GM12878 (cell line): Measurements from ENCODE around the gene LIMS2. TPM values are rescaled to one million over a fixed set of nuclear protein-coding genes. Genes with fewer than 3 reads are reported as not detected.

Experiments used
- polyA plus RNA-seq, 11 experiments: library from polyadenylated mRNA; depleted of rRNA in 4 of 11; unstranded in 6 of 11; stranded (reverse) in 5 of 11; fragments of >200 nt; fragmentation: Nextera tagmentation in 4 of 11; fragmentation: Illumina TruSeq in 1 of 11; extraction: Ambion mirVana in 4 of 11; extraction: Trizol in 1 of 11; gene quantifications; 1 replicate in 1 of 11; 2 replicates in 10 of 11; pipeline versions ENCODE4 v1.2.1 to v1.2.3, GENCODE V29; 2011 to 2016; ENCODE audit warnings: inconsistent platforms in 2 of 11, missing spikeins in 2 of 11, low read depth in 1 of 11
- total RNA-seq, 4 experiments: library from RNA; depleted of rRNA in 3 of 4; stranded (reverse); fragments of >200 nt in 3 of 4; fragmentation: Illumina TruSeq in 1 of 4; extraction: Trizol in 1 of 4; gene quantifications; 2 replicates each; pipeline versions ENCODE4 v1.2.1 to v1.2.3, GENCODE V29; 2013 to 2021

The LIMS2 gene
- total and polyA plus RNA-seq, 10 of the 15 experiments (the other 5 are each of a cell fraction or from before 2014, with no cell fraction given): 0.06 to 0.81 (median 0.16) TPM; not detected in 2

Other genes with a start within 250 kb of the LIMS2 start
- 41.0 and 47.9 TPM in 2 replicates for gene IWS1, start 149.0 kb downstream of the LIMS2 start, total RNA-seq (2014; rRNA removed)
- gene IWS1, start 149.0 kb downstream of the LIMS2 start, total RNA-seq (2014; rRNA removed; fragmentation: Illumina TruSeq; extraction: Trizol): 66.4 and 68.9 TPM in 2 replicates
- 43.8 and 45.9 TPM in 2 replicates for gene IWS1, start 149.0 kb downstream of the LIMS2 start, total RNA-seq (2021)
- 48.6 and 68.4 TPM in 2 replicates for gene IWS1, start 149.0 kb downstream of the LIMS2 start, polyA plus RNA-seq (2011; rRNA removed)
- 62.8 and 80.0 TPM in 2 replicates for gene IWS1, start 149.0 kb downstream of the LIMS2 start, polyA plus RNA-seq (2014; fragmentation: Illumina TruSeq; extraction: Trizol)
- gene IWS1, start 149.0 kb downstream of the LIMS2 start, polyA plus RNA-seq (2014; fragmentation: Nextera tagmentation; extraction: Ambion mirVana): 10 to 100 TPM; 21.9 to 34.2 TPM
- 36.7 and 37.9 TPM in 2 replicates for gene IWS1, start 149.0 kb downstream of the LIMS2 start, polyA plus RNA-seq (2014; rRNA removed)
- 10 to 100 TPM; 45.6 to 53.7 TPM for gene IWS1, start 149.0 kb downstream of the LIMS2 start, polyA plus RNA-seq (2016; fragmentation: Nextera tagmentation; extraction: Ambion mirVana)
- gene MYO7B, start 139.8 kb downstream of the LIMS2 start, total RNA-seq (2014; rRNA removed): 1.6 and 2.9 TPM in 2 replicates
- gene MYO7B, start 139.8 kb downstream of the LIMS2 start, total RNA-seq (2014; rRNA removed; fragmentation: Illumina TruSeq; extraction: Trizol): 1.6 and 2.2 TPM in 2 replicates
- gene MYO7B, start 139.8 kb downstream of the LIMS2 start, total RNA-seq (2021): 2.2 and 4.8 TPM in 2 replicates
- 0.09 and 0.23 TPM in 2 replicates for gene MYO7B, start 139.8 kb downstream of the LIMS2 start, polyA plus RNA-seq (2011; rRNA removed)
- 0.51 and 1.4 TPM in 2 replicates for gene MYO7B, start 139.8 kb downstream of the LIMS2 start, polyA plus RNA-seq (2014; fragmentation: Illumina TruSeq; extraction: Trizol)
- under 1 TPM; 0.08 to 0.18 TPM for gene MYO7B, start 139.8 kb downstream of the LIMS2 start, polyA plus RNA-seq (2014; fragmentation: Nextera tagmentation; extraction: Ambion mirVana)
- gene MYO7B, start 139.8 kb downstream of the LIMS2 start, polyA plus RNA-seq (2014; rRNA removed): 1.9 and 2.3 TPM in 2 replicates
- gene MYO7B, start 139.8 kb downstream of the LIMS2 start, polyA plus RNA-seq (2016; fragmentation: Nextera tagmentation; extraction: Ambion mirVana): under 1 TPM; 0.67 to 0.92 TPM
- gene GPR17, start 29.4 kb downstream of the LIMS2 start, total RNA-seq (2014; rRNA removed): not detected in 2 replicates
- gene GPR17, start 29.4 kb downstream of the LIMS2 start, total RNA-seq (2014; rRNA removed; fragmentation: Illumina TruSeq; extraction: Trizol): not detected in 2 replicates
- not detected in 2 replicates for gene GPR17, start 29.4 kb downstream of the LIMS2 start, total RNA-seq (2021)
- gene GPR17, start 29.4 kb downstream of the LIMS2 start, polyA plus RNA-seq (2011; rRNA removed): not detected in 2 replicates
- not detected in 2 replicates for gene GPR17, start 29.4 kb downstream of the LIMS2 start, polyA plus RNA-seq (2014; fragmentation: Illumina TruSeq; extraction: Trizol)
- not detected for gene GPR17, start 29.4 kb downstream of the LIMS2 start, polyA plus RNA-seq (2014; fragmentation: Nextera tagmentation; extraction: Ambion mirVana)
- gene GPR17, start 29.4 kb downstream of the LIMS2 start, polyA plus RNA-seq (2014; rRNA removed): not detected in 2 replicates
- gene GPR17, start 29.4 kb downstream of the LIMS2 start, polyA plus RNA-seq (2016; fragmentation: Nextera tagmentation; extraction: Ambion mirVana): not detected
- gene SFT2D3, start 26.0 kb upstream of the LIMS2 start, total RNA-seq (2014; rRNA removed): 8.4 and 9.3 TPM in 2 replicates
- 5.4 and 5.5 TPM in 2 replicates for gene SFT2D3, start 26.0 kb upstream of the LIMS2 start, total RNA-seq (2014; rRNA removed; fragmentation: Illumina TruSeq; extraction: Trizol)
- gene SFT2D3, start 26.0 kb upstream of the LIMS2 start, total RNA-seq (2021): 6.2 and 6.5 TPM in 2 replicates
- gene SFT2D3, start 26.0 kb upstream of the LIMS2 start, polyA plus RNA-seq (2011; rRNA removed): 4.2 and 5.9 TPM in 2 replicates
- 6.6 and 7.4 TPM in 2 replicates for gene SFT2D3, start 26.0 kb upstream of the LIMS2 start, polyA plus RNA-seq (2014; fragmentation: Illumina TruSeq; extraction: Trizol)
- gene SFT2D3, start 26.0 kb upstream of the LIMS2 start, polyA plus RNA-seq (2014; fragmentation: Nextera tagmentation; extraction: Ambion mirVana): not detected
- 6.6 and 6.8 TPM in 2 replicates for gene SFT2D3, start 26.0 kb upstream of the LIMS2 start, polyA plus RNA-seq (2014; rRNA removed)
- gene SFT2D3, start 26.0 kb upstream of the LIMS2 start, polyA plus RNA-seq (2016; fragmentation: Nextera tagmentation; extraction: Ambion mirVana): not detected
- 34.0 and 36.8 TPM in 2 replicates for gene WDR33, start 135.6 kb upstream of the LIMS2 start, total RNA-seq (2014; rRNA removed)
- gene WDR33, start 135.6 kb upstream of the LIMS2 start, total RNA-seq (2014; rRNA removed; fragmentation: Illumina TruSeq; extraction: Trizol): 34.9 and 35.5 TPM in 2 replicates
- gene WDR33, start 135.6 kb upstream of the LIMS2 start, total RNA-seq (2021): 53.2 and 61.2 TPM in 2 replicates
- gene WDR33, start 135.6 kb upstream of the LIMS2 start, polyA plus RNA-seq (2011; rRNA removed): 63.8 and 88.4 TPM in 2 replicates
- gene WDR33, start 135.6 kb upstream of the LIMS2 start, polyA plus RNA-seq (2014; fragmentation: Illumina TruSeq; extraction: Trizol): 38.2 and 42.4 TPM in 2 replicates
- gene WDR33, start 135.6 kb upstream of the LIMS2 start, polyA plus RNA-seq (2014; fragmentation: Nextera tagmentation; extraction: Ambion mirVana): 10 to 100 TPM; 31.9 to 53.0 TPM
- gene WDR33, start 135.6 kb upstream of the LIMS2 start, polyA plus RNA-seq (2014; rRNA removed): 29.2 and 30.8 TPM in 2 replicates
- gene WDR33, start 135.6 kb upstream of the LIMS2 start, polyA plus RNA-seq (2016; fragmentation: Nextera tagmentation; extraction: Ambion mirVana): 10 to 100 TPM; 60.3 to 73.8 TPM
- 26.4 and 26.6 TPM in 2 replicates for gene POLR2D, start 182.6 kb upstream of the LIMS2 start, total RNA-seq (2014; rRNA removed)
- gene POLR2D, start 182.6 kb upstream of the LIMS2 start, total RNA-seq (2014; rRNA removed; fragmentation: Illumina TruSeq; extraction: Trizol): 27.2 and 27.5 TPM in 2 replicates
- 47.8 and 49.5 TPM in 2 replicates for gene POLR2D, start 182.6 kb upstream of the LIMS2 start, total RNA-seq (2021)
- gene POLR2D, start 182.6 kb upstream of the LIMS2 start, polyA plus RNA-seq (2011; rRNA removed): 30.4 and 32.0 TPM in 2 replicates
- 53.7 and 61.9 TPM in 2 replicates for gene POLR2D, start 182.6 kb upstream of the LIMS2 start, polyA plus RNA-seq (2014; fragmentation: Illumina TruSeq; extraction: Trizol)
- gene POLR2D, start 182.6 kb upstream of the LIMS2 start, polyA plus RNA-seq (2014; fragmentation: Nextera tagmentation; extraction: Ambion mirVana): 10 to 100 TPM; 27.2 to 31.8 TPM
- 29.5 and 32.1 TPM in 2 replicates for gene POLR2D, start 182.6 kb upstream of the LIMS2 start, polyA plus RNA-seq (2014; rRNA removed)
- gene POLR2D, start 182.6 kb upstream of the LIMS2 start, polyA plus RNA-seq (2016; fragmentation: Nextera tagmentation; extraction: Ambion mirVana): 10 to 100 TPM; 73.9 to 84.8 TPM
- 7.5 and 9.0 TPM in 2 replicates for gene AMMECR1L, start 210.4 kb upstream of the LIMS2 start, total RNA-seq (2014; rRNA removed)
- gene AMMECR1L, start 210.4 kb upstream of the LIMS2 start, total RNA-seq (2014; rRNA removed; fragmentation: Illumina TruSeq; extraction: Trizol): 8.6 TPM in 2 replicates
- gene AMMECR1L, start 210.4 kb upstream of the LIMS2 start, total RNA-seq (2021): 10.7 and 11.6 TPM in 2 replicates
- 9.4 and 10.5 TPM in 2 replicates for gene AMMECR1L, start 210.4 kb upstream of the LIMS2 start, polyA plus RNA-seq (2011; rRNA removed)
- gene AMMECR1L, start 210.4 kb upstream of the LIMS2 start, polyA plus RNA-seq (2014; fragmentation: Illumina TruSeq; extraction: Trizol): 12.1 and 12.9 TPM in 2 replicates
- 1 to 10 TPM; 2.7 to 3.1 TPM for gene AMMECR1L, start 210.4 kb upstream of the LIMS2 start, polyA plus RNA-seq (2014; fragmentation: Nextera tagmentation; extraction: Ambion mirVana)
- gene AMMECR1L, start 210.4 kb upstream of the LIMS2 start, polyA plus RNA-seq (2014; rRNA removed): 7.7 and 8.6 TPM in 2 replicates
- gene AMMECR1L, start 210.4 kb upstream of the LIMS2 start, polyA plus RNA-seq (2016; fragmentation: Nextera tagmentation; extraction: Ambion mirVana): 1 to 10 TPM; 6.7 to 7.1 TPM